ENCODE results near the gene ETV6.

The ETV6 gene

GRCh38 chr12:11830307-11830801 lies 180.9 kb downstream of the ETV6 start:
- TF ChIP-seq EZH2 (IDR thresholded peaks at IDR 0.05; ENCODE audit: borderline replicate concordance, low read depth, low read length, severe bottlenecking) (no peak), CTCF (IDR thresholded peaks at IDR 0.05; ENCODE audit: borderline replicate concordance, extremely low read depth, low read length, poor library complexity, severe bottlenecking) (no peak)
- Histone ChIP-seq H3K79me2 (ENCODE audit: insufficient read depth, low read length) (peaks cover 63% of the 10 kb centered on the region), H2AFZ (ENCODE audit: low read depth, low read length) (no peak overlapping the region), H3K4me3 (ENCODE audit: low read depth in 1 of 2, low read length in 2 of 2) (no peak overlapping the region), H4K20me1 (ENCODE audit: insufficient read depth, low read length) (no peaks in the 10 kb centered on the region), H3K4me1 (ENCODE audit: insufficient read depth, low read length) (peaks cover 7% of the 10 kb centered on the region; the same call in 1 of the 2 replicates), H3K9ac (ENCODE audit: low read depth, low read length) (no peak overlapping the region), H3K9me3 (ENCODE audit: insufficient read depth, low read length, severe bottlenecking) (no peaks in the 10 kb centered on the region), H3K4me2 (ENCODE audit: insufficient read depth, low read length) (no peak overlapping the region), H3K27me3 (ENCODE audit: insufficient read depth, low read length, poor library complexity) (no peaks in the 10 kb centered on the region), H3K27ac (ENCODE audit: low read length) (no peak overlapping the region), H3K36me3 (ENCODE audit: insufficient read depth, low read length) (peaks cover 54% of the 10 kb centered on the region)
- ATAC-seq (ENCODE audit: insufficient read depth, low read depth) = no peak
- DNase-seq = no peak

GRCh38 chr12:11832093-11832492 lies 182.6 kb downstream of the ETV6 start:
- Histone ChIP-seq H3K4me2 (ENCODE audit: insufficient read depth, low read length) (no peak overlapping the region), H3K4me3 (ENCODE audit: low read depth in 1 of 2, low read length in 2 of 2) (no peak overlapping the region), H3K9ac (ENCODE audit: low read depth, low read length) (no peak overlapping the region), H3K9me3 (ENCODE audit: insufficient read depth, low read length, severe bottlenecking) (no peaks in the 10 kb centered on the region), H2AFZ (ENCODE audit: low read depth, low read length) (no peak overlapping the region), H3K4me1 (ENCODE audit: insufficient read depth, low read length) (no peaks in the 10 kb centered on the region), H3K36me3 (ENCODE audit: insufficient read depth, low read length) (peaks cover 50% of the 10 kb centered on the region), H4K20me1 (ENCODE audit: insufficient read depth, low read length) (no peaks in the 10 kb centered on the region), H3K79me2 (ENCODE audit: insufficient read depth, low read length) (peaks cover 66% of the 10 kb centered on the region), H3K27me3 (ENCODE audit: insufficient read depth, low read length, poor library complexity) (no peaks in the 10 kb centered on the region), H3K27ac (ENCODE audit: low read length) (no peak overlapping the region)
- DNase-seq (no peak), ATAC-seq (ENCODE audit: insufficient read depth, low read depth) (no peak)
- TF ChIP-seq CTCF (IDR thresholded peaks at IDR 0.05; ENCODE audit: borderline replicate concordance, extremely low read depth, low read length, poor library complexity, severe bottlenecking) (no peak), EZH2 (IDR thresholded peaks at IDR 0.05; ENCODE audit: borderline replicate concordance, low read depth, low read length, severe bottlenecking) (no peak)

GRCh38 chr12:11833174-11833895 lies 183.9 kb downstream of the ETV6 start:
- Histone ChIP-seq H3K4me2 (ENCODE audit: insufficient read depth, low read length) (no peak overlapping the region), H3K27me3 (ENCODE audit: insufficient read depth, low read length, poor library complexity) (no peaks in the 10 kb centered on the region), H2AFZ (ENCODE audit: low read depth, low read length) (no peak overlapping the region), H3K4me1 (ENCODE audit: insufficient read depth, low read length) (no peaks in the 10 kb centered on the region), H3K27ac (ENCODE audit: low read length) (no peak overlapping the region), H3K9me3 (ENCODE audit: insufficient read depth, low read length, severe bottlenecking) (no peaks in the 10 kb centered on the region), H3K4me3 (ENCODE audit: low read depth in 1 of 2, low read length in 2 of 2) (no peak overlapping the region), H4K20me1 (ENCODE audit: insufficient read depth, low read length) (no peaks in the 10 kb centered on the region), H3K36me3 (ENCODE audit: insufficient read depth, low read length) (peaks cover 52% of the 10 kb centered on the region), H3K79me2 (ENCODE audit: insufficient read depth, low read length) (peaks cover 67% of the 10 kb centered on the region), H3K9ac (ENCODE audit: low read depth, low read length) (no peak overlapping the region)
- TF ChIP-seq CTCF (IDR thresholded peaks at IDR 0.05; ENCODE audit: borderline replicate concordance, extremely low read depth, low read length, poor library complexity, severe bottlenecking) (no peak), EZH2 (IDR thresholded peaks at IDR 0.05; ENCODE audit: borderline replicate concordance, low read depth, low read length, severe bottlenecking) (no peak)
- DNase-seq (no peak), ATAC-seq (ENCODE audit: insufficient read depth, low read depth) (no peak)
